RWPE2 (cell line): ENCODE measurements around the gene KIF6.
A peak's percentile ranks its signal among the peaks of the same experiment; 100 is the strongest.

ENCODE experiments used
- ATAC-seq: fragments of 200-7000 bp; cut with Tn5 transposase; 3 replicates; pipeline ENCODE4 v1.9.1; 2021; ENCODE audit warnings: low read depth
- DNase-seq: peaks from one replicate; pipeline ENCODE4 v3.0.0-alpha.2; 2020; ENCODE audit warnings: low spot score
- H3K27ac ChIP-seq: fragments of 450-650 bp; 2 replicates; pipeline ENCODE4 v1.5.1; 2017; ENCODE audit warnings: mild to moderate bottlenecking; ENCODE audit not compliant: poor library complexity, severe bottlenecking
- H3K27me3 ChIP-seq: fragments of 250-450 bp; sonication (Bioruptor Pico); 2 replicates; pipeline ENCODE4 v1.5.1; 2021; ENCODE audit warnings: mild to moderate bottlenecking, moderate library complexity; ENCODE audit not compliant: insufficient read depth, poor library complexity, severe bottlenecking
- H3K36me3 ChIP-seq: fragments of 250-450 bp; sonication (Bioruptor Pico); 2 replicates; pipeline ENCODE4 v1.5.1; 2020; ENCODE audit warnings: low read depth, mild to moderate bottlenecking, moderate library complexity
- H3K4me1 ChIP-seq: fragments of 250-450 bp; sonication (Bioruptor Pico); 2 replicates; pipeline ENCODE4 v1.5.1; 2021; ENCODE audit warnings: mild to moderate bottlenecking, moderate library complexity; ENCODE audit not compliant: insufficient read depth, poor library complexity, severe bottlenecking
- H3K4me3 ChIP-seq: fragments of 250-450 bp; sonication (Bioruptor Pico); 2 replicates; pipeline ENCODE4 v1.5.1; 2021; ENCODE audit warnings: mild to moderate bottlenecking, moderate library complexity; ENCODE audit not compliant: severe bottlenecking
- H3K9me3 ChIP-seq: fragments of 250-450 bp; sonication (Bioruptor Pico); 2 replicates; pipeline ENCODE4 v1.5.1; 2021; ENCODE audit warnings: mild to moderate bottlenecking, moderate library complexity; ENCODE audit not compliant: severe bottlenecking
- TF ChIP-seq, protein P1 (sequence below): fragments of 450-650 bp; IDR thresholded peaks from one replicate; pipeline ENCODE4 v1.5.1; 2017; ENCODE audit warnings: mild to moderate bottlenecking, moderate library complexity; ENCODE audit not compliant: poor library complexity, severe bottlenecking

Gene KIF6

DNA sequence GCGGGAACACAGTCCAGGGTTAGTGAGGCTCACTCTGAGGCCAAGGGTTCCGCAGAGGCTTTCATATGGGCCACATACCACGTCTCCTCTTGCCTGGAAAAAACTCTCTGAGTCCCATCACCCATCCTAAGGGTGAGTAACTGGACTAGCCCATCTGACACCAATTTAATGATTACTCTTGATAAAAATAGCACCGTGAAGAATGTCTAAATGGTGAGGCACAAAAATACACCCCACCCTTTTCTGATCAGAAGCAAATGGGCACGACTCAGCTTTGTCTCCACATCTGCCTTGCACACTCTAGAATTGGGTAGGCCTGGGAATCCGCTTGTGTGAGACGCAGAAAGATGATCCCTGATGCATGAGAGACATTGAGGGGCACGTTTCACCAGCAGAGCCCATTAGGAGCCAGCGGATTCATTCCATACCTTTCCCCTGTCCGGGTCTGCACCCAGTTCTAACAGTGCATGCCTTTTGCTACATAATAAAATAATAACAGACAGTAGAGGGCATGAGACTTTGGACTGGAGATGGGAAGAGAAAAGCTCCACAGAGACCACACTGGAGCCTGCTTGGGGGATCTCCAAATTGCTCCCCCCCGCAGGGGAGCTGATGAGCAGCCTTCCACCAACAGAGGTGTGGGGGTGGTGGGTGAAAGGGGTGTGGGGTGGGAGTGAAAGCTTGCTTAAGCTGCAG lies 292.7 kb downstream of the KIF6 start:
- Histone ChIP-seq H3K4me1 (peaks cover 11% of the 10 kb centered on the region), H3K27ac (no peak overlapping the region), H3K9me3 (peaks cover 5% of the 10 kb centered on the region), H3K36me3 (no peaks in the 10 kb centered on the region), H3K27me3 (no peaks in the 10 kb centered on the region), H3K4me3 (no peak overlapping the region)
- TF ChIP-seq, protein P1, sequence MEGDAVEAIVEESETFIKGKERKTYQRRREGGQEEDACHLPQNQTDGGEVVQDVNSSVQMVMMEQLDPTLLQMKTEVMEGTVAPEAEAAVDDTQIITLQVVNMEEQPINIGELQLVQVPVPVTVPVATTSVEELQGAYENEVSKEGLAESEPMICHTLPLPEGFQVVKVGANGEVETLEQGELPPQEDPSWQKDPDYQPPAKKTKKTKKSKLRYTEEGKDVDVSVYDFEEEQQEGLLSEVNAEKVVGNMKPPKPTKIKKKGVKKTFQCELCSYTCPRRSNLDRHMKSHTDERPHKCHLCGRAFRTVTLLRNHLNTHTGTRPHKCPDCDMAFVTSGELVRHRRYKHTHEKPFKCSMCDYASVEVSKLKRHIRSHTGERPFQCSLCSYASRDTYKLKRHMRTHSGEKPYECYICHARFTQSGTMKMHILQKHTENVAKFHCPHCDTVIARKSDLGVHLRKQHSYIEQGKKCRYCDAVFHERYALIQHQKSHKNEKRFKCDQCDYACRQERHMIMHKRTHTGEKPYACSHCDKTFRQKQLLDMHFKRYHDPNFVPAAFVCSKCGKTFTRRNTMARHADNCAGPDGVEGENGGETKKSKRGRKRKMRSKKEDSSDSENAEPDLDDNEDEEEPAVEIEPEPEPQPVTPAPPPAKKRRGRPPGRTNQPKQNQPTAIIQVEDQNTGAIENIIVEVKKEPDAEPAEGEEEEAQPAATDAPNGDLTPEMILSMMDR: no peak
- no peak for DNase-seq
- no peak for ATAC-seq

DNA sequence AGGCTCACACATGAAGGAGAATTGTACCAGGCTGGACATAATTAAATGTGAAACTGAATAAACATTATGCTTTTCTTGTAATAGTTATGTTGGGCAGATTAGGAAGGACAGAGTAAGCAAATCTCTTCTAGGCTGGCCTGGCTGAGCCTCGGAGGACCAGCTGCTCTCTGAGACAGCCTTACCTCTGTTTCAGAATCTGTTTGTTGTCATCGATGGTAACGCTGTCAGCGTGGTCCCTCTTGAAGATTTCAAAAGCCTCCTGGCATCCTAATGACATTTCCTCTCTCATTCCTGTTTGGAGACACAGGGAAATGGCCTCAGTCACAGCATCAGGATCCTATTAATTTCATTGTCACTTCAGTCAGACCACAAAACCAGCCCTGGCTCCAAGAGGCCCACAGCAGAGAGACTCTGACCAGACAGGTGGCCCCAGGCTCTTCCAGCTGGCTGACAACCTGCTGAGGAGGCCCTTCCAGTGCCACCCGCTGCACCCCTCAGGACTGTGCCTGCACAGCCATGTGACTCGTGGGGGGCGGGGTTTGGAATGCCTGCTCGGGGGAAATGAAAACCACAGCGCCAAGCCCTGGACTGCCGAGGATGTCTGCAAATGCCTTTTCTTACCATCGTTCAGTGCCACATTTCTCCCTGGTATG lies 294.2 kb downstream of the KIF6 start:
- TF ChIP-seq, protein P1: no peak
- ATAC-seq (peak; percentile 21; the same call in 1 of the 3 replicates), DNase-seq (no peak)
- Histone ChIP-seq H3K27ac (no peak overlapping the region), H3K27me3 (no peaks in the 10 kb centered on the region), H3K4me3 (no peak overlapping the region), H3K36me3 (no peaks in the 10 kb centered on the region), H3K4me1 (peaks cover 16% of the 10 kb centered on the region), H3K9me3 (no peaks in the 10 kb centered on the region)

DNA sequence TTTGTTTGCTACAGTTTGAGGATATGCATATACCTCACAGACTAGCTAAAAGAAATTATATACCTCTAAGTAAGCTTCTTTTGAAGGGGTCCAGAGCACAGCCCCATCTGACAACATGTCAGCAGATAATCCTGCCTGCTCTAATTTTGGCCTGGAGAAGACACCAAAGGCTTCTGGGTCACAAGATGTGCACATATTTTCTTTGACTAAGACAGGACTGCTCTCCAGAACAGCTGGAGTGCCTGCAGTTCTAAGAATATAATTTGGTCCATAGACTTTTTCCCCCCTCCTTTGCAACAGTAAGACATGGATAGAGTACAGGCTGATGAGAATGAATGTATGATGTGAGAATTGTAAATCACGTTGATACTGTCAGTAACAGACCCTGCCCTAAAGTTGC lies 294.8 kb downstream of the KIF6 start:
- Histone ChIP-seq H3K4me3 (no peak overlapping the region), H3K27me3 (no peaks in the 10 kb centered on the region)
- TF ChIP-seq, protein P1: no peak

DNA sequence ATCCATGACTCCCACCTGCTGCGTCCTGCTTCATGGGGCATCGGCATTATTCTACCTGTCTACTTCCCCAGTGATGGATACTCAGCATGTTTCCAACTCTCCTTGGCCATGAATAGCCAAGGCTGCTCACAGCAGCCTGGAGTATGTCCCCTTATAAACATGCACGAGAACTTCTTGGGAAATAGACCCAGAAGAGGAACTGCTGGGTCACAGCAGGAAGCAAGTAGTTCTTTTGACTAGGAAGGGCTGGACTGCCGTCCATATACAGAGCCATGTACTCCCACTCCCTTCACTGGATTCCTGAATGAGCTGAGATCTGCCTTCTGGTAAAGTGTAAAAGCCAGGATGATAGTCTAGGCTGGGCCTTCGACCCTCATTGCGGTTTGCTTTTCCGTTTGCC lies 296.4 kb downstream of the KIF6 start:
- H3K4me1 ChIP-seq: peaks cover 20% of the 10 kb centered on the region
- TF ChIP-seq, protein P1: no peak
- ATAC-seq (no peak), DNase-seq (no peak)
- H3K27ac ChIP-seq: peak overlapping the region; percentile 81
- H3K9me3 ChIP-seq: no peaks in the 10 kb centered on the region
- no peaks in the 10 kb centered on the region for H3K27me3 ChIP-seq
- H3K36me3 ChIP-seq: no peaks in the 10 kb centered on the region
- H3K4me3 ChIP-seq: no peak overlapping the region

More for the DNA sequence above, 294.8 kb downstream of the KIF6 start:
- Histone ChIP-seq H3K4me1 (peaks cover 20% of the 10 kb centered on the region), H3K36me3 (no peaks in the 10 kb centered on the region), H3K9me3 (no peaks in the 10 kb centered on the region), H3K27ac (no peak overlapping the region)
- ATAC-seq (no peak), DNase-seq (no peak)

DNA sequence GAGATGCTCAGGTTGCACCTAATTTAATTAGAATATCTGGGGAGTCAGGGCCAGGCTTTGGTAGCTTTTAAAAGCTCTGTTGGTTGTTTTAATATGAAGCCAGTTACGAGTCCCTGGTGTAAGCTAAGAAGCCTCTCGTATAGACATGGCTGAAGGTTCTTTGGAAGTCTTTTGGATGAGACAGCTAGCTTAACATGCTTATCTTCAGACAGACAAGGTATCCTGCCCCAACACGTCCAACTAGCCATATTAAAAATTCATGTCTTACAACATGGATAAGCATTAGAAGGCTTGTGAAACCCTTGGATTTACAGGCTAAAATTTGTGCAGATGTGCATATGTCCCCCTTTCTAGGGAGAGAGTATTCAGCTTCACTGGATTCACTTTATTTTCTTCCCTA lies 297.1 kb downstream of the KIF6 start:
- peak overlapping the region; percentile 81 for H3K27ac ChIP-seq
- peaks cover 20% of the 10 kb centered on the region for H3K4me1 ChIP-seq
- no peaks in the 10 kb centered on the region for H3K27me3 ChIP-seq
- H3K4me3 ChIP-seq: no peak overlapping the region
- no peaks in the 10 kb centered on the region for H3K9me3 ChIP-seq
- H3K36me3 ChIP-seq: no peaks in the 10 kb centered on the region
- ATAC-seq: peak; percentile 64
- DNase-seq: no peak
- TF ChIP-seq, protein P1: no peak
